ENCODE measurements around the gene SETD1B.
"Not testable (repeated sequence)": the region's sequence is repeated elsewhere in the genome, so short reads cannot be mapped to it uniquely, and the experiment has no call there.

SETD1B gene

GRCh38 chr12:121858662-121859572, 55.1 kb downstream of the SETD1B start, which contains the start of gene HPD:
Gene HPD (minus strand): TSS chr12:121858859. CDS start chr12:121858823, 36 bp downstream.
- no peak for DNase-seq (ENCODE audit: low read depth)

- no peak for DNase-seq (ENCODE audit: low read depth)
Measured at GRCh38 chr12:121860257-121860656, 56.4 kb downstream of the SETD1B start.

- DNase-seq (ENCODE audit: low read depth): not testable (repeated sequence)
Measured at GRCh38 chr12:121860699-121861098, 56.9 kb downstream of the SETD1B start.

- DNase-seq (ENCODE audit: low read depth): no peak
Measured at GRCh38 chr12:121861636-121862254, 57.9 kb downstream of the SETD1B start.

GRCh38 chr12:121866331-121866730, 62.5 kb downstream of the SETD1B start:
- DNase-seq (ENCODE audit: low read depth): no peak

- not testable (repeated sequence) for DNase-seq (ENCODE audit: low read depth)
Measured at GRCh38 chr12:121869229-121869628, 65.4 kb downstream of the SETD1B start.

- DNase-seq (ENCODE audit: low read depth): no peak
Measured at GRCh38 chr12:121871467-121871866, 67.7 kb downstream of the SETD1B start.

- DNase-seq (ENCODE audit: low read depth): no peak
Measured at GRCh38 chr12:121872546-121873215, 68.9 kb downstream of the SETD1B start.

GRCh38 chr12:121873216-121873569, 69.4 kb downstream of the SETD1B start:
- DNase-seq (ENCODE audit: low read depth): no peak

- no peak for DNase-seq (ENCODE audit: low read depth)
Measured at GRCh38 chr12:121874071-121874470, 70.3 kb downstream of the SETD1B start.

- no peak for DNase-seq (ENCODE audit: low read depth)
Measured at GRCh38 chr12:121875582-121875981, 71.8 kb downstream of the SETD1B start.

GRCh38 chr12:121876080-121876447, 72.3 kb downstream of the SETD1B start:
- DNase-seq (ENCODE audit: low read depth): not testable (repeated sequence)
